GM21381 (cell line): Measurements from ENCODE around the gene AGPS.
"Not testable (repeated sequence)": the region's sequence is repeated elsewhere in the genome, so short reads cannot be mapped to it uniquely, and the experiment has no call there.

Experiments
- ATAC-seq: cut with Tn5 transposase; IDR thresholded peaks from one replicate; pipeline ENCODE4 v1.9.1; 2021; ENCODE audit warnings: mild to moderate bottlenecking, moderate library complexity; ENCODE audit not compliant: unreplicated experiment

The AGPS gene

DNA sequence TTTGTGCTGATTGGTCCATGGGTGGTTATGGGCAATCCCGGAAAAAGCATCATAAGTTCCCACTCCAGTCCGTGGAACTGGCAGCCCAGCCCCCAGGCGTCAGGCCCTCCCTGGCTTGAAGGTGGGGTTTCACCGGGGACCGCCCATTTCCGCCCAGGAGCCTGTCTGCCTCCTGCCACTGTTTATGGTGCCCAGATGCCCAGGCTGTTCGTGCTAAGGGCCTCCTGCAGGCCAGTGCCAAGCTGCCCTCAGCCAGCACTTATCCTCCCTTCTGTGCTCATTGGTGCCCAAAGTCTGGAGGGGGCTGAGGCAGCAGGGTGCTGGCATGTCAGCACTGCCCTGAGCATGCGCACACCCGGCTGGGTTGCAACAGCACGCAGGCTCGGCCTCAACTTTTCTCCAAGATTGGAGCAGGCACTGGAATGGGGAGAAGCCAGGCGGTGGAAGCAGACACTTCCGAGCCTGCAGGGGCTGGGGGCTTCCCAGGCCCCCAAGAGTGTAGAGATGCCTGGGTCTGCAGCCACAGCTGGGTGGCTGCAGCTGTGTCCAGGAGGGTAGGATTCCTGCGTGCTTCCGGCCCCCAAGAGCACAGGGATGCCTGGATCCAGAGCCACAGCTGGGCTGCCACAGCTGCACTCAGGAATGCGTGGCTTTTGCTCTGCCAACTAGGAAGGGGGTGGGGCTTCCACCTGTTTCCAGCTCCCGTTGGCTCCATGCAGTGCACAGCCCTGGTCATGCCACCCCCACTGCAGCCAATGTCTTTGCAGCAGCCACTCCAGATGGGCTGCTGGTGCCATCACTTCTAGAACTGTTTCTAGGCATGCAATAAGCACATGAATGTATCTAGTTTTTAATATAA is 74.0 kb downstream of the AGPS start:
- no peak for ATAC-seq

DNA sequence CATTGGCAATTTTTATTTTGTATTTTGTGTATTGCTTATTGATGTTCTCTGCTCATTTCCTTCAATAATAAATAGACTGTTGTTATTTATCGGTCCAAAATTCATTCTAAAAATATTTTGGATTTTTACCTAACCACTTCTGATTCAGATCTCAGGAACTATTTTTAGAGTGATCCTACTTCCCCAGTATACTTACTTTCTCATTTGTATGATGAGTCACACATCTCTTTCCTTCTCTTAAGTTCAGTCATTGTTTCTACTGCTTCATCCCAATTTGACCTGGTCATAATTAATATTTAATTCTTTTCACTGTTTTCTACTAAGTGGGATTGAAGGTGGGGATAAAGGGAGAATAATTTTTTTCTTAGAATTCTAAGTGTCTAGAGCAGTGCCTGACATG is 75.1 kb downstream of the AGPS start:
- no peak for ATAC-seq

- ATAC-seq: no peak
These were observed 79.4 kb downstream of the AGPS start for GRCh38 chr2:177471990-177472389.

DNA sequence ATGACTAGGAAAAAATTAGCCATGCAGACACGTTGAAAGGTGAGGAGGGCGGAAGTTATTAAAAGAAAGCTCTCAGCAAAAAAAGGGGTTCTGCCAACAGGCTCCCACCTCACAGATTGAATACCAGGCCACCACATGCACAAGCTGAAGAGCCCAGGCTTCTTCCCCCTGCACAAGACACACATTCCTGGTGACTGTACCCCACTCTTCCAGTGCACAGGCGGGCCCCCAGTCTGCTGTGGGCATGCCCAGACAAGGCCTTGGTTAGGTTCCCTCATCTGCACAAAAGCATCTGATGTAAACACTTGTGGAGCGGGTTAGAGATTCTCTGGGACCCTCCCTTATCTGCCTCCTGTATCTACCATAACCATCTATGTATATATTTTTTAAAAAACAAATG is 81.7 kb downstream of the AGPS start:
- no peak for ATAC-seq

DNA sequence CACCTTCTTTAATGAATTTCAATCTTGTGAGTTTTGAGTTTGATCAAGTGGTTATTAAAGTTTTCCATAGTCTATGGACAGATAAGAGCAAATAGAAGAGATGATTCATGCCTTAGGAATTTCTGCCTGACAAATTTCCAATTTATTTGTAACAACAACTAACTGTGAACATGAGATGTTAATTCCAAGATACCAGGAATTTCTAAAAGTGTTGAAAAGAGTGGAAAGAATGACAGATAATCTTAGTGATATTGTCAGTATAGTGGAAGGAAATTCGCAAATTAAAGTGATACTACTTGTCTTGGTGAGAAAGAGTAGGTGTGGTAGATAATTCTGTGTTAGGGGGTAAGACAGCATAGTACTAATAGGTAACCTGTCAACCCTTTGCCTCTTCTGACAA is 82.4 kb downstream of the AGPS start:
- no peak for ATAC-seq

GRCh38 chr2:177476897-177477296 is 84.3 kb downstream of the AGPS start:
- ATAC-seq: no peak

DNA sequence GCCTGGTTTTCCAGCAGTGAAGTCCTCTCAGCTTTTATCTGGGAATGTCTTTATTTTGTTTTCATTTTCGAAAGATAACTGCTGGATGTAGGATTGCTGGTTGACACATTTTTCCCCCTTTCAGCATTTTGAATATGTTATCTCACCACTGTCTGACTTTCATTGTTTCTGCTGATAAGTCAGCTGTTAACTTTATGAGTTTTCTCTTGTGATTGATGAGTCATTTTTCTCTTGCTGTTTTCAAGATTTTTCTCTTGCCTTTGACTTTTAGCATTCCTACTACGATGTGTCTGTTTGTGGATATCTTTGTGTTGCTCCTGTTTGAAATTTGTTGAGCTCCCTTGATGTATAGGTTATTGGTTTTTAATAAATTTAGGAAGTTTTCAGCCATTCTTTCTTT is 85.5 kb downstream of the AGPS start:
- ATAC-seq: no peak

- no peak for ATAC-seq
These were observed 86.3 kb downstream of the AGPS start for GRCh38 chr2:177478907-177479306.

GRCh38 chr2:177482195-177482594 is 89.6 kb downstream of the AGPS start:
- ATAC-seq: no peak

- ATAC-seq: no peak
These were observed 91.0 kb downstream of the AGPS start for GRCh38 chr2:177483531-177483930.

- no peak for ATAC-seq
These were observed 91.7 kb downstream of the AGPS start for GRCh38 chr2:177484180-177484795.

- ATAC-seq: not testable (repeated sequence)
These were observed 93.1 kb downstream of the AGPS start for GRCh38 chr2:177485657-177486056.

- ATAC-seq: no peak
These were observed 97.2 kb downstream of the AGPS start for GRCh38 chr2:177489719-177490301.

DNA sequence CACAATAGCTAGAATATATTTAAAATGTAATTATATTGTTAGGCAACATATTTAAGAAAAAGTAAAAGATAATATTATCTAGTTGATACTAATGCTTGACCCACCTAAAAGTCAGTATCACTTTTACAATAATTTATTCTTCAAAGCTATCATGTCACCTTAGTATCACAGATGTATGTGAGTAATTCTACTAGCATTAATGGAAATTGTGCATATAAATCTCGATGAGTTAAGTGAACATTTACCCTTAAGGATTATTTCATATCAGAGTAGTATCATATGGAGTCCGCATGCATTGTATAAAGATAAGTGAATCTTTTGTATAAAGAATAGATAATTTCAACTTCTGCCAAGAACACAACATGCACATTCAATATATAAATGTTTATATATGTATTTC is 103.4 kb downstream of the AGPS start:
- ATAC-seq: no peak

DNA sequence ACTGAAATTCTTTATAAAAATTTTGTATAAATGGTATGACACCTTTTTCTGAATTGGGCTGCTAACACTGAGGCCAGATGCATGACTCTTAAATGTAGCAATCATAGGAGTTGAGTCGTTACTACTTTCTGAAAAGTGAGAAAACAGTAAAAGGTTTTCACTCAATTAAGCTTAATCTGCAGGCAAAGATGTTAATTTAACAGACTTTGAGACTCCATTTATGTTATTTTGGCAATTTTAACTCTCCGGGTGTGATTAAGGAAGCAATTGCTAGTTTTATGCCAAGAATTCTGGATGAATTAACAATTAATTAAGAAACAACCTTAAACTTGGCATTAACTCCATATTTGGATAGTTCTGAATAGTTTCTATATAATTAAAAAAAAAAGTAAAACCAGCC is 104.3 kb downstream of the AGPS start:
- no peak for ATAC-seq

DNA sequence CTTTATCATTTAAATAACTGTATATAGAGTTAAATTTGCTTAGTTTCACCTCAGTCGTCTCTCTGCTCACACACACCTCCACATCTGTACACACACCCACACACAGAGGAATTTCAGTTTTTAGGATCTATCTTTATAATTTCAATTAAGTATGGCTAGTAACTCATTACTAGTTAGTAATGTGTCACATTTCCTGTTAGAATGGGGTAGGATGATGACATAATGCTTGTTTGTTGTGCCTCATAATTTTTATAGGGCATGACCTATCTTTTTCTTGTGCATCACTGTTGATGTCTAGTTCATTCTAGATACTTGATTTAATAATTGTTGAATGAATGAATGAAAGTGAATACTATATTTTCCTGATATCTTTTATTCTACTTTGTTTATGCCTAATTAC is 108.6 kb downstream of the AGPS start:
- no peak for ATAC-seq

DNA sequence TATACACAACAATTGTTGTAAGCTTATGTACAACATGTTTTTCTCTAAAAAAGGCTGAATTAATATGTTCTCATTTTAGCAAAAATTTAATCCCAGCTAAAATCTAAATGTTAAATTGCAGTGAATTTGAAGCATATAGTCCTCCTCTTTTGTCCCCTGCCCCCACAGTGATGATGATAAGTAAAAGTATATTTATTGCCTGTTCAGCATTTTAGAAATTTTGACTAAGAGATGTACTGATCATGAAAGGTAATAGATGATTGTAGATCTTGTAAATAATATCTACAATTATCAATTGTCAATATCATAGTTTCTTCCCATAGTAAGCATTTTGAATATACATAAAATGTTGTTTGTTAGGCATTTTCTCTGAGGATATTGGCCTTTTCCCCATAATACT is 113.9 kb downstream of the AGPS start:
- no peak for ATAC-seq

GRCh38 chr2:177506998-177507397 is 114.4 kb downstream of the AGPS start:
- no peak for ATAC-seq

DNA sequence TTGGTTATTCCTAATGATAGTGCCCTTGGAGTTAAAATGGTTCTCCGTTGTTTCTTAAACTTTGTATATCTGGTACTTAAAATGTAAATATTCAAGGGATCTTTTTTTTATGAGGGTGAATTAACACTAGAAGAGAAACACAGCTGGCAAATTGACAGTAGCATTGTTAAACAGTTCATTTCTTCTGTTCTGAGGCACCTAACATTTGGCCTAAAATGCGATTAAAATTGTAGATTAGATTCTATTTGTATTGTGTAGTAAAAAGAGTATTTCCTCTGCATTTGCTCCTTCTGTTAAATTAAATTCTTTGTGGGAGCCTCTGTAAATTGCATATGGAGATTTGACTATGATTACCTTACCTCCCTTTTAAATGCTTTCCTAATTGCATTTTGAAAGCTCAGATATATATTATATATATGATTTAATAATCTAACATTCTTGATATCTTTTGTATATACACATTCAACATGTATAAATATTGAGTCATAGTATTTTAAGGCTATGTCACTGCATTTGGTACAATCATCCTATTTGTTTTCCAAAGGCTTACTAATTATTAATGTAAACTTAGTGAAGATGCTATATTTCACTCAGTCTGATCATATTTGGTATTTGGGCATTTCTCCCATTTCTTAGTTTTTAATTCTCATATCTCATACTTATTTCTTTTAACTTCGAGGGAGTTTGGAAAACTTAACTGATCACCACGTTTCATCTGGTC is 124.4 kb downstream of the AGPS start:
- ATAC-seq: no peak

- no peak for ATAC-seq
These were observed 126.2 kb downstream of the AGPS start for GRCh38 chr2:177518754-177519153.

GRCh38 chr2:177519534-177520115 is 127.1 kb downstream of the AGPS start:
- ATAC-seq: no peak
